Liver (tissue), 3 donors: ENCODE results near the gene ARHGEF26.

Experiments used
- EGR1 ChIP-seq, 2 donors: IDR thresholded peaks; 2 replicates each; pipeline ENCODE4 v1.6.1; 2016 to 2018; ENCODE audit warnings: antibody characterized with exemption in 2 of 2, low read depth in 2 of 2
- FOXA1 ChIP-seq: IDR thresholded peaks from 2 replicates; pipeline ENCODE4 v1.6.1; 2016; ENCODE audit warnings: antibody characterized with exemption
- GABPA ChIP-seq, 2 donors: IDR thresholded peaks in 1 of 2; conservative IDR thresholded peaks in 1 of 2; 2 replicates each; pipeline ENCODE4 v1.6.1; 2016; ENCODE audit warnings: antibody characterized with exemption in 2 of 2, mild to moderate bottlenecking in 1 of 2, moderate library complexity in 1 of 2
- HNF4A ChIP-seq, 2 donors: conservative IDR thresholded peaks; 2 replicates each; pipeline ENCODE4 v1.6.1; 2016; ENCODE audit warnings: antibody characterized with exemption in 2 of 2, mild to moderate bottlenecking in 2 of 2
- HNF4G ChIP-seq: IDR thresholded peaks from 2 replicates; pipeline ENCODE4 v1.6.1; 2016; ENCODE audit warnings: antibody characterized with exemption
- MAX ChIP-seq: IDR thresholded peaks from 2 replicates; pipeline ENCODE4 v1.6.1; 2016; ENCODE audit warnings: antibody characterized with exemption
- SP1 ChIP-seq: IDR thresholded peaks from 2 replicates; pipeline ENCODE4 v1.6.1; 2018; ENCODE audit warnings: antibody characterized with exemption, mild to moderate bottlenecking
- YY1 ChIP-seq: IDR thresholded peaks from 2 replicates; pipeline ENCODE4 v1.6.1; 2016; ENCODE audit warnings: antibody characterized with exemption, mild to moderate bottlenecking
- TF ChIP-seq, protein P1 (sequence below): fragments of 150-350 bp; IDR thresholded peaks from 2 replicates; pipeline ENCODE4 v1.5.1; 2017; ENCODE audit warnings: improper control_type of control experiment, low read depth, low read length; ENCODE audit not compliant: missing input control
- TF ChIP-seq, protein P2 (sequence below): IDR thresholded peaks from 2 replicates; pipeline ENCODE4 v1.6.1; 2016; ENCODE audit warnings: antibody characterized with exemption, mild to moderate bottlenecking
- TF ChIP-seq, protein P3 (sequence below): IDR thresholded peaks from 2 replicates; pipeline ENCODE4 v1.6.1; 2016; ENCODE audit warnings: antibody characterized with exemption
- TF ChIP-seq, protein P4 (sequence below): IDR thresholded peaks from 2 replicates; pipeline ENCODE4 v1.6.1; 2016; ENCODE audit warnings: antibody characterized with exemption
- donor health status: healthy.
- donor health status: healthy.

DNA sequence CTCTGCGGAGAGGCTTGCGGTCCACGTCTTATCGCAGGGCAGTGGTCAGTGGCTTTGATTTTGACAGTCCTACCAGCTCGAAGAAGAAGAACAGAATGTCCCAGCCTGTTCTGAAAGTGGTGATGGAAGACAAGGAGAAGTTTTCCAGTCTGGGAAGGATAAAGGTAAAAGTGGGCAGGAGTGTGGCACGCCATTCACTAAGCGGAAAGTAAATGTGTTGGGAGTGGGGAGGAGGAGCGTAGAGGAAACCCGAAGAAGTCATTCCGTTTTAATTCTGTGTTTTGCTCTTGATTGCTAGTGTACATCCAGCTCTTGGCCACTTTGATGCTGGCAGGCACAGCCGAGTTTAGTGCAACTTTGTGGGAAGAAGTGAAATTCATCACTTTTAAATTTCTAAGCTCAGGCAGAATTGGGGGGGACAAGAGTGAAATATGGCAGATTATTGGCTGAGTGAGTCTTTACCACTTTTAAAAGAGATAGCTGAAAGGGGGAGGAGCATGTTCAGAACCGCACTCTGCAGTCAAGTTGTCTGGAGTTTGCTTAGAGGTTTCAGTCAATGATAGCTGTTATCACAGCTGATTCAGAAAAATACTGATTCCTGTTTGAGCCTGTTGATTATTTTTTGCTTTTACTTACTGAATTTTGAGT is 1.8 kb downstream of the ARHGEF26 start:
- peak in 1 of 2 donors; percentile 21 for TF ChIP-seq HNF4A (conservative IDR thresholded peaks at IDR 0.05)
- TF ChIP-seq, protein P1, sequence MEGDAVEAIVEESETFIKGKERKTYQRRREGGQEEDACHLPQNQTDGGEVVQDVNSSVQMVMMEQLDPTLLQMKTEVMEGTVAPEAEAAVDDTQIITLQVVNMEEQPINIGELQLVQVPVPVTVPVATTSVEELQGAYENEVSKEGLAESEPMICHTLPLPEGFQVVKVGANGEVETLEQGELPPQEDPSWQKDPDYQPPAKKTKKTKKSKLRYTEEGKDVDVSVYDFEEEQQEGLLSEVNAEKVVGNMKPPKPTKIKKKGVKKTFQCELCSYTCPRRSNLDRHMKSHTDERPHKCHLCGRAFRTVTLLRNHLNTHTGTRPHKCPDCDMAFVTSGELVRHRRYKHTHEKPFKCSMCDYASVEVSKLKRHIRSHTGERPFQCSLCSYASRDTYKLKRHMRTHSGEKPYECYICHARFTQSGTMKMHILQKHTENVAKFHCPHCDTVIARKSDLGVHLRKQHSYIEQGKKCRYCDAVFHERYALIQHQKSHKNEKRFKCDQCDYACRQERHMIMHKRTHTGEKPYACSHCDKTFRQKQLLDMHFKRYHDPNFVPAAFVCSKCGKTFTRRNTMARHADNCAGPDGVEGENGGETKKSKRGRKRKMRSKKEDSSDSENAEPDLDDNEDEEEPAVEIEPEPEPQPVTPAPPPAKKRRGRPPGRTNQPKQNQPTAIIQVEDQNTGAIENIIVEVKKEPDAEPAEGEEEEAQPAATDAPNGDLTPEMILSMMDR: no peak
- TF ChIP-seq HNF4G: no peak
- TF ChIP-seq MAX: no peak
- no peak for TF ChIP-seq EGR1 (IDR thresholded peaks at IDR 0.05; ENCODE audit: low read depth in 2 of 2)
- TF ChIP-seq YY1: peak; percentile 81
- no peak for TF ChIP-seq SP1
- TF ChIP-seq, protein P2, sequence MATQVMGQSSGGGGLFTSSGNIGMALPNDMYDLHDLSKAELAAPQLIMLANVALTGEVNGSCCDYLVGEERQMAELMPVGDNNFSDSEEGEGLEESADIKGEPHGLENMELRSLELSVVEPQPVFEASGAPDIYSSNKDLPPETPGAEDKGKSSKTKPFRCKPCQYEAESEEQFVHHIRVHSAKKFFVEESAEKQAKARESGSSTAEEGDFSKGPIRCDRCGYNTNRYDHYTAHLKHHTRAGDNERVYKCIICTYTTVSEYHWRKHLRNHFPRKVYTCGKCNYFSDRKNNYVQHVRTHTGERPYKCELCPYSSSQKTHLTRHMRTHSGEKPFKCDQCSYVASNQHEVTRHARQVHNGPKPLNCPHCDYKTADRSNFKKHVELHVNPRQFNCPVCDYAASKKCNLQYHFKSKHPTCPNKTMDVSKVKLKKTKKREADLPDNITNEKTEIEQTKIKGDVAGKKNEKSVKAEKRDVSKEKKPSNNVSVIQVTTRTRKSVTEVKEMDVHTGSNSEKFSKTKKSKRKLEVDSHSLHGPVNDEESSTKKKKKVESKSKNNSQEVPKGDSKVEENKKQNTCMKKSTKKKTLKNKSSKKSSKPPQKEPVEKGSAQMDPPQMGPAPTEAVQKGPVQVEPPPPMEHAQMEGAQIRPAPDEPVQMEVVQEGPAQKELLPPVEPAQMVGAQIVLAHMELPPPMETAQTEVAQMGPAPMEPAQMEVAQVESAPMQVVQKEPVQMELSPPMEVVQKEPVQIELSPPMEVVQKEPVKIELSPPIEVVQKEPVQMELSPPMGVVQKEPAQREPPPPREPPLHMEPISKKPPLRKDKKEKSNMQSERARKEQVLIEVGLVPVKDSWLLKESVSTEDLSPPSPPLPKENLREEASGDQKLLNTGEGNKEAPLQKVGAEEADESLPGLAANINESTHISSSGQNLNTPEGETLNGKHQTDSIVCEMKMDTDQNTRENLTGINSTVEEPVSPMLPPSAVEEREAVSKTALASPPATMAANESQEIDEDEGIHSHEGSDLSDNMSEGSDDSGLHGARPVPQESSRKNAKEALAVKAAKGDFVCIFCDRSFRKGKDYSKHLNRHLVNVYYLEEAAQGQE: peak; percentile 32
- TF ChIP-seq, protein P3, sequence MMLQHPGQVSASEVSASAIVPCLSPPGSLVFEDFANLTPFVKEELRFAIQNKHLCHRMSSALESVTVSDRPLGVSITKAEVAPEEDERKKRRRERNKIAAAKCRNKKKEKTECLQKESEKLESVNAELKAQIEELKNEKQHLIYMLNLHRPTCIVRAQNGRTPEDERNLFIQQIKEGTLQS: no peak
- TF ChIP-seq, protein P4, sequence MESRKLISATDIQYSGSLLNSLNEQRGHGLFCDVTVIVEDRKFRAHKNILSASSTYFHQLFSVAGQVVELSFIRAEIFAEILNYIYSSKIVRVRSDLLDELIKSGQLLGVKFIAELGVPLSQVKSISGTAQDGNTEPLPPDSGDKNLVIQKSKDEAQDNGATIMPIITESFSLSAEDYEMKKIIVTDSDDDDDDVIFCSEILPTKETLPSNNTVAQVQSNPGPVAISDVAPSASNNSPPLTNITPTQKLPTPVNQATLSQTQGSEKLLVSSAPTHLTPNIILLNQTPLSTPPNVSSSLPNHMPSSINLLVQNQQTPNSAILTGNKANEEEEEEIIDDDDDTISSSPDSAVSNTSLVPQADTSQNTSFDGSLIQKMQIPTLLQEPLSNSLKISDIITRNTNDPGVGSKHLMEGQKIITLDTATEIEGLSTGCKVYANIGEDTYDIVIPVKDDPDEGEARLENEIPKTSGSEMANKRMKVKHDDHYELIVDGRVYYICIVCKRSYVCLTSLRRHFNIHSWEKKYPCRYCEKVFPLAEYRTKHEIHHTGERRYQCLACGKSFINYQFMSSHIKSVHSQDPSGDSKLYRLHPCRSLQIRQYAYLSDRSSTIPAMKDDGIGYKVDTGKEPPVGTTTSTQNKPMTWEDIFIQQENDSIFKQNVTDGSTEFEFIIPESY: no peak
- no peak for TF ChIP-seq GABPA (IDR thresholded peaks at IDR 0.05 in 1 of 2, conservative IDR thresholded peaks at IDR 0.05 in 1 of 2)
- no peak for TF ChIP-seq FOXA1
